ENCODE data around the gene FBXW11. TPM values are rescaled to one million over a fixed set of nuclear protein-coding genes. Genes with fewer than 3 reads are reported as not detected.

The FBXW11 gene
- total and polyA plus RNA-seq, 4 donors, result 7.6 to 87.5 (median 35.2) TPM

- no peak overlapping the region for H3K4me3 ChIP-seq
- H3K9ac ChIP-seq (ENCODE audit: insufficient read depth in 1 of 2, low read length in 2 of 2), result no peak overlapping the region
- peaks cover 0 to 1% (median 0%) of the 10 kb centered on the region in 5 donors for H3K4me1 ChIP-seq (ENCODE audit: control insufficient read depth in 5 of 5, insufficient read depth in 5 of 5, low read length in 5 of 5)
- no peaks in the 10 kb centered on the region for H3K27me3 ChIP-seq (ENCODE audit: control insufficient read depth in 3 of 3, insufficient read depth in 3 of 3, low read length in 2 of 3)
- H3K27ac ChIP-seq (ENCODE audit: low read depth in 1 of 2, low read length in 1 of 2), result no peak overlapping the region
- no peaks in the 10 kb centered on the region for H3K9me3 ChIP-seq (ENCODE audit: control insufficient read depth in 4 of 4, insufficient read depth in 3 of 4, low read length in 3 of 4)
- DNase-seq (no peak), ATAC-seq (ENCODE audit: insufficient read depth, low FRiP score) (no peak)
- TF ChIP-seq CTCF (IDR thresholded peaks at IDR 0.05; ENCODE audit: control extremely low read depth, extremely low read depth), result no peak
- peaks cover 0 to 11% (median 5%) of the 10 kb centered on the region in 4 donors for H3K36me3 ChIP-seq (ENCODE audit: control insufficient read depth in 4 of 4, insufficient read depth in 4 of 4, low read length in 4 of 4)
Measured at GRCh38 chr5:171989946-171990712, 16.3 kb downstream of the FBXW11 start.

- H3K27ac ChIP-seq (ENCODE audit: low read depth in 1 of 2, low read length in 1 of 2), result no peak overlapping the region
Measured at GRCh38 chr5:171989276-171989675, 17.2 kb downstream of the FBXW11 start.

GRCh38 chr5:171986772-171987171 lies 19.7 kb downstream of the FBXW11 start:
- DNase-seq (no peak), ATAC-seq (ENCODE audit: insufficient read depth, low FRiP score) (no peak)
- H3K9ac ChIP-seq (ENCODE audit: insufficient read depth in 1 of 2, low read length in 2 of 2), result no peak overlapping the region
- no peak overlapping the region for H3K27ac ChIP-seq (ENCODE audit: low read depth in 1 of 2, low read length in 1 of 2)
- peaks cover 0 to 14% (median 2%) of the 10 kb centered on the region in 4 donors for H3K36me3 ChIP-seq (ENCODE audit: control insufficient read depth in 4 of 4, insufficient read depth in 4 of 4, low read length in 4 of 4)
- no peak for TF ChIP-seq CTCF (IDR thresholded peaks at IDR 0.05; ENCODE audit: control extremely low read depth, extremely low read depth)
- no peaks in the 10 kb centered on the region for H3K9me3 ChIP-seq (ENCODE audit: control insufficient read depth in 4 of 4, insufficient read depth in 3 of 4, low read length in 3 of 4)
- peaks cover 0 to 9% (median 0%) of the 10 kb centered on the region in 5 donors for H3K4me1 ChIP-seq (ENCODE audit: control insufficient read depth in 5 of 5, insufficient read depth in 5 of 5, low read length in 5 of 5)
- H3K27me3 ChIP-seq (ENCODE audit: control insufficient read depth in 3 of 3, insufficient read depth in 3 of 3, low read length in 2 of 3), result no peaks in the 10 kb centered on the region
- WGBS, 2 donors, result 95 to 99% methylated on average over 4 of the region's 4 CpGs
- no peak overlapping the region for H3K4me3 ChIP-seq

More at GRCh38 chr5:171989276-171989675, 17.2 kb downstream of the FBXW11 start:
- no peak overlapping the region for H3K9ac ChIP-seq (ENCODE audit: insufficient read depth in 1 of 2, low read length in 2 of 2)
- TF ChIP-seq CTCF (IDR thresholded peaks at IDR 0.05; ENCODE audit: control extremely low read depth, extremely low read depth), result no peak
- H3K4me3 ChIP-seq, result no peak overlapping the region
- no peak for DNase-seq
- no peak for ATAC-seq (ENCODE audit: insufficient read depth, low FRiP score)
- WGBS, 2 donors, result 52 to 63% methylated on average over 5 of the region's 5 CpGs
- no peaks in the 10 kb centered on the region for H3K9me3 ChIP-seq (ENCODE audit: control insufficient read depth in 4 of 4, insufficient read depth in 3 of 4, low read length in 3 of 4)
- H3K27me3 ChIP-seq (ENCODE audit: control insufficient read depth in 3 of 3, insufficient read depth in 3 of 3, low read length in 2 of 3), result no peaks in the 10 kb centered on the region
- peaks cover 0 to 14% (median 5%) of the 10 kb centered on the region in 4 donors for H3K36me3 ChIP-seq (ENCODE audit: control insufficient read depth in 4 of 4, insufficient read depth in 4 of 4, low read length in 4 of 4)
- peaks cover 0 to 6% (median 0%) of the 10 kb centered on the region in 5 donors for H3K4me1 ChIP-seq (ENCODE audit: control insufficient read depth in 5 of 5, insufficient read depth in 5 of 5, low read length in 5 of 5)
